GM20431 (cell line): ENCODE data around the gene GATM.
"Not testable (repeated sequence)": the region's sequence is repeated elsewhere in the genome, so short reads cannot be mapped to it uniquely, and the experiment has no call there.

Experiments
- in situ Hi-C: fragments of 300-500 bp; cut with MseI, MboI; formaldehyde crosslinking; loops from one replicate; pipeline ENCODE4 v1.15.0; 2020; ENCODE audit warnings: low sequenced_read_pairs; ENCODE audit not compliant: unreplicated experiment

The GATM gene

GRCh38 chr15:45391746-45392583 lies 13.6 kb upstream of the GATM start:
- in situ Hi-C loops, result no loop called here

- in situ Hi-C loops, result no loop called here
Observed at GRCh38 chr15:45389351-45389750, 11.0 kb upstream of the GATM start.

DNA sequence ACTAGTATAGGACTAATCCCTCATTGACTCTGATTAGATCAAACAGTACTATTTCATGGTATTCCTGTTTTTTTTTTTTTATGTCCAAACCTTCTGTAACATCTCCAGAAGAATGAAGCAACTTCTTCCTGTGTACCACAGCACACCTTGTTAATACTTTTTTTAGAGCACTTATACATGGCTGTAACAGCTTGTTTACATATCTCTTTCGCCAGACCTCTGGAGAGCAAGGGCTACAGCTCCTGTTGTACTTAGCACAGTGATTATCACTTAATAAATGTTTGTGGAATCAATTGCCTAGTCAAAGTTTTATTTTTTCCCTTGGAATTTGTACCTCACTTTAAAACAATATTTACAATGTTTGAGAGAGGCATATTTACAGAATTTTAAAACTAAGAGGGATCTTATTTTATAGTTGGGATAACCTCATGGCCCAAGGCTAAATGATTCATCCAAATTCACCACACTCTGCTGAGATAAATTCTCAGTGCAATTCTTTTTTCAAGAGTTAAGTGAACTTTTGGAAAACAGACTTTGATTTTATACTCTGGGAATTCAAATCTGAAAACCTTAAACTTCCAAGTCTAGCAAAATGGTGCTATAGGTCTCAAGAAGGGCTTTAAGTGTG lies 9.2 kb upstream of the GATM start:
- in situ Hi-C loops, result no loop called here

DNA sequence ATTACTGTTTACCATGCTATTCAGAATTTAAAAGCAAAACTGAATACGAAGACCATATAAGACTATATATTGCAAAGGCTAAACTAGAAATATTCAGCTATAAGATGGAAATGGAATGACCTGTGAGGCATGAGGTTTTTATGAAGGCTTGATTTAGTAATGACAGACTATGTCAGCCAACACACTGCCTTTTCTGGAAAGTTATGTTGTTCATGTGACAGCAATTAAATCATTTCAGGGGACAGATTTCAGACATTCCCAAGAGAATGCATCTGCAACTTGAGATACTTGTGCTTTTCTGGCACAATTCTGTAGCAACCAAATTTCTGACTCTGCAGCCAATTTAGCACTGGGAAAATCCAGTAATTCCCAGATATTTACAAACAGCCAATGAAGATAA lies 8.6 kb upstream of the GATM start:
- in situ Hi-C loops, result no loop called here

- in situ Hi-C loops, result no loop called here
Observed at GRCh38 chr15:45386420-45386819, 8.1 kb upstream of the GATM start.

GRCh38 chr15:45385590-45385989 lies 7.2 kb upstream of the GATM start:
- in situ Hi-C loops, result no loop called here

DNA sequence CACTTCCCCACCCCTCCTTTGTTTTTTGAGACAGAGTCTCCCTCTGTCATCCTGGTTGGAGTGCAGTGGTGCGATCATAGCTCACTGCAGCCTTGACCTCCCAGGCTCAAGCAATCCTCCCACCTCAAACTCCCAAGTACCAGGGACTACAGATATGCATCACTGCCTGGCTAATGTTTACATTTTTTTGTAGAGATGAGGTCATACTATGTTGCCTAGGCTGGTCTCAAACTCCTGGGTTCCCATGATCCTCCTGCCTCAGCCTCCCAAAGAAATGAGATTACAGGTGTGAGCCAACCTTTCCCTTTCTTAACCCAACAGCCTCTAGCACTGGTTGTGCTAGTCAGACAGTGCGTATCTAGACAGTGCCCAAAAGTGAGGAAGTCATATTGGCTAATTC lies 6.4 kb upstream of the GATM start:
- in situ Hi-C loops, result no loop called here

GRCh38 chr15:45378913-45379262 lies 544 bp upstream of the GATM start:
- in situ Hi-C loops, result no loop called here

- in situ Hi-C loops, result no loop called here
Observed at GRCh38 chr15:45377609-45378148, 665 bp downstream of the GATM start.

GRCh38 chr15:45376967-45377608 lies 1.3 kb downstream of the GATM start:
- in situ Hi-C loops, result no loop called here

GRCh38 chr15:45376300-45376928 lies 1.9 kb downstream of the GATM start:
- in situ Hi-C loops, result no loop called here

DNA sequence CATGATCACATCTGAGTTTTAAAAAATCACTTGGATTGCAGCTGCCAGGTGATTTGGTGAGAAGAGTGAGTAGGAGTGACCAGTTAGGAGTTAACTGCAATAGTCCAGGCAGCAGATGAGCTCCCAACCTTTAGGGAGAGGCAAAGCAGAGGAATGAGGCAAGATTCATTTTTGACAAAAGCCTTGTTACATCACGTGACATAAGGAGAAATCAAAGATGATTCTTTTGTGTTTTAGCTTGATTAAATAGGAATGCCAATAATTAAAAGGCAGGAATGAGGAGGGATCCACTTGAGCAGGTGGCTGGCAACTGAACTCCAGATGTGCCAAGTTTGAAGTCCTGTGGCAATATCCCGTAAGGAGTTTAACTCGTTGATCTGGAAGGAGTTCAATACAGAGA lies 2.5 kb downstream of the GATM start:
- in situ Hi-C loops, result no loop called here

- in situ Hi-C loops, result no loop called here
Observed at GRCh38 chr15:45373976-45374375, 4.4 kb downstream of the GATM start.

DNA sequence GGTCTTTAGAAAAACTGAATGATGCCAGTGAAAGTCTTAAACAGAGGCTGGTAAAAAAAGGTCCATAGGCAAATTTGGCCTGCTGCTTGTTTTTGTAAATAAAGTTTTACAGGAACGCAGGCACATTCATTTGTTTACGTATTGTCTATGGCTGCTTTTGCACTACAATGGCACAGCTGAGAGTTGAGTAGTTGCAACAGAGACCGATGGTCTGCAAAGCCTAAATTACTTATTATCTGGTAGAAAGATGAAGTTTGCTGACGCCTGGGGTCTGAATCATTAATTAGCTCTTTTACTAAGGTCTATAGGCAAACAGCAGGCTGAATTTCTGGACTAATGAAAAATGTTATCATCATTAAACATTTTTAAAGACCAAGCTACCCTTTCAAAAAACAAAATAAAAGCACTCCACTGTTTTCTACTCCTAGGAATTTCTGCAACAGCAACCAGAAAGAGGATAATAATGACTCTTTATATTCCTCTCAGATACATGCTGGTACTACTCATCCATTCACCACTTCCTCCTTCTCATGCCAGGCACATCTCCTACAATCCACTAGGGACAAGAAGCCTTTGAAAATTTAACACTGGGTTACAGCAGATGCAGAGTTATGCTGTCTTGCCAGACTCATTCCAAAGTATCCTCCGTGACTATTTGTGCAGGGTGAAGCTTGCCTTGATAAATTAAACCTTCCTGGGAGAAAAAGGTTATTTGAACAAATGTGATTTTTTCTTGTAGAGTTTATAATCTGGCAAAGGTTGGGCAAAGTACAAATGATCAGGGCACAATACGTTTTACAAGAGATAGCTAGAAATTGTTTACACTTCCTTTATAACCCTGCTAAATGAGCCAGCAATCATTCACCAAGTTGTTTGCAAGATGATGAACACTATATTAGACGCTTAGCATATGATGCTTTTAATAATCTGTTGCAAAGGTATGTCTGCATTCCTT lies 6.0 kb downstream of the GATM start:
- in situ Hi-C loops, result no loop called here

- in situ Hi-C loops, result no loop called here
Observed at GRCh38 chr15:45371546-45371945, 6.8 kb downstream of the GATM start.

GRCh38 chr15:45370042-45370441 lies 8.3 kb downstream of the GATM start:
- in situ Hi-C loops, result not testable (repeated sequence)

GRCh38 chr15:45367222-45367621 lies 11.1 kb downstream of the GATM start:
- in situ Hi-C loops, result not testable (repeated sequence)

DNA sequence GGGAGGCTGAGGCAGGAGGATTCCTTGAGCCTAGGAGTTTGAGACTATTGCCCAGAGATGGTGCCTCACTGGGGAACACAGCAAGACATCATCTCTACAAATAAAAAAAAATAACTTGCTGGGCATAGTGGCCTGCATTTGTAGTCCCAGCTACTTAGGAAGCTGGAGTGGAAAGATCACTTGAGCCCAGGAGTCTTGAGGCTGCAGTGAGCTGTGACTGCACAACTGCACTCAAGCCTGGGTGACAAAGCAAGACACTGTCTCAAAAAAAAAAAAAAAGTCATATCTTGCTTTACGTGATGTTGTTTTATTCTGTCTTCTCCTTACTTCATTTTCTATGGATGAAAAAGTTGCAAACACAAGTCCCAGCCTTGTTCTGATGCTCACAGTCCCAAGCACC lies 14.1 kb downstream of the GATM start:
- in situ Hi-C loops, result no loop called here

- in situ Hi-C loops, result no loop called here
Observed at GRCh38 chr15:45363801-45364200, 14.5 kb downstream of the GATM start.

- in situ Hi-C loops, result no loop called here
Observed at GRCh38 chr15:45363334-45363733, 15.0 kb downstream of the GATM start.
